ENCODE measurements around the gene ATP1B3.

- no peak for TF ChIP-seq CTCF (IDR thresholded peaks at IDR 0.05; ENCODE audit: low read depth, low read length)
- no peak for TF ChIP-seq POLR2A (IDR thresholded peaks at IDR 0.05; ENCODE audit: extremely low read depth, insufficient read length)
- TF ChIP-seq MYC (IDR thresholded peaks at IDR 0.05; ENCODE audit: low read depth, low read length): no peak
- no peak for TF ChIP-seq MAX (IDR thresholded peaks at IDR 0.05; ENCODE audit: low read depth, low read length)
These were observed 27.8 kb downstream of the ATP1B3 start for GRCh38 chr3:141904203-141904602.
